SIG-M5 treated with dmso at 0.1 percent for 504 hours (cell line): ENCODE measurements around the gene SNRPD3.

Experiments used
- DNase-seq: peaks from one replicate; lab custom pipeline; 2025; ENCODE audit not compliant: unreplicated experiment; lab: John Stamatoyannopoulos, UW

Gene SNRPD3

DNA sequence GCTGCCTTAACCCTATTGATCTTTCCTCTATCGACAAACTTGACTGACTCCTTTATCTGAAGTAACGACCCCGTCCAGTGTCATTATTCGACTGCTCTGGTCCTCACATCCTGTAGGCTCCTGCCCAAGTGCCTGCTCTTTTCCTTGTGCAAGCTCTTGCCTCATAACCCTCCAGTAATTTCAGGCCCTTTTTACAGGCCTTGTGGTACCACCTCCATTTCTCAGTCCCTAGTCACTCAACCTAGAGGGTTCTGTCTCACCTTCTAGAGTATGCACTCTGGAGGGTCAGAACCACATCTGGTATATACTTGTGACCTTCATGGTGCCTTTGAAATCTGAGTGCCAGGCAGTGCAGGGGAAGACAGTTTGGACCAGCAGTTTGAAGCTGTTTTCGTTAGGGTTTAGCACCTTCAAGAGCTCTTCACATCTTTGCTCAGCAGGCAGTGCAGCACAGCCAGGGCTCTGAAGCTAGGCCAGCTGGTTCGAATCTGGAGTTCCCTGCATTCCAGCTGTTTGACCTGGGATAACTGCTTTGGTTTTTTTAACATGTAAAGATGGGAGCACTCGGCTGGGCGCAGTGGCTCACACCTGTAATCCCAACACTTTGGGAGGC lies 11.2 kb downstream of the SNRPD3 start:
- no peak for DNase-seq

DNA sequence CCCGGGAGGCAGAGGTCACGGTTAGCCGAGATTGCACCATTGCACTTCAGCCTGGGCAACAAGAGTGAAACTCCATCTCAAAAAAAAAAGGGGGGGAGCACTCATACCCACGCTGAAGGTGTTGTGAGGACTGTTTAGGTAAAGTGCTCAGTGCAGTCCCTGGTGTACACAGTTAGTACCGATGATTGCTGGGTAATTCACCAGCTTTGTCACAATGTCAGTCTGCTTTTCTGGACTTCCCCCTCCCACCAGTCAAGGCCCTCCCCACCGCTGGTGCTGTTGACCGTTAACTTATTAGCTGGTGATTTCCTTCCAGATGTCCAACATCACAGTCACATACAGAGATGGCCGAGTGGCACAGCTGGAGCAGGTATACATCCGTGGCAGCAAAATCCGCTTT lies 11.9 kb downstream of the SNRPD3 start:
- no peak for DNase-seq

DNA sequence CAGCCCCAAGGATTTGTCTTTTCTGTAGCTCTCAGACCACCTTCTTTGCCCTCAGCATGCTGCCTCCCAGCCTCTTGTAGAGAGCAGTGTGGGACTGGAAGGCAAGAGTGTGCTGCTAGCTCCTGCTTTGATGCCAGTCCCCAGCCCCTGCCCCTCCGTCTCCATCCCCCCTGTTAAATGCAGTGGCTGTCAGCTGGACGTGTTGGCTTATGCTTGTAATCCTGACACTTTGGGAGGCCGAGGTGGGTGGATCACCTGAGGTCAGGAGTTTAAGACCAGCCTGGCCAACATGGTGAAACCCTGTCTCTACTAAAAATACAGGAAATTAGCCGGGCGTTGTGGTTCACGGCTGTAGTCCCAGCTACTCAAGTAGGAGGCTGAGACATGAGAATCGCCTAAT lies 15.5 kb downstream of the SNRPD3 start:
- DNase-seq: no peak

DNA sequence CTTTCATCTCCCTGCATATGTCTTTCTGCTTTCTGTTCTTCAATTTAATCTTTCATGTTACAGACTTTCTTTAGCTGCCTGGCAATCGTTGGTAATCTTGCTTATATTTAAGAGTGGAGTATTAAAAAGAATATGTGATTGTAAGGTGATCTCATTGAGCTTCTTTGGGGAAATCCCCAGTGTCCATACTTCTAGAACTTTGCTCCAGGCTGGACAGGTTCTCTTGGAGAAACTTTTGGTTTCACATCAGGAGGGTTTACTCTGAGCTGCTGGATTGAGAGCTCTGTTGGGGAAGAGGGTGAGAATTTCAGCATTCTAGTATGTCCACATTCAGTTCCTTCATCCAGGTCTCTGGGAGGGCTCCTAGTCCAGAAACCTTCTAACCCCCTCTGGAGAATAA lies 21.0 kb downstream of the SNRPD3 start:
- DNase-seq: no peak

DNA sequence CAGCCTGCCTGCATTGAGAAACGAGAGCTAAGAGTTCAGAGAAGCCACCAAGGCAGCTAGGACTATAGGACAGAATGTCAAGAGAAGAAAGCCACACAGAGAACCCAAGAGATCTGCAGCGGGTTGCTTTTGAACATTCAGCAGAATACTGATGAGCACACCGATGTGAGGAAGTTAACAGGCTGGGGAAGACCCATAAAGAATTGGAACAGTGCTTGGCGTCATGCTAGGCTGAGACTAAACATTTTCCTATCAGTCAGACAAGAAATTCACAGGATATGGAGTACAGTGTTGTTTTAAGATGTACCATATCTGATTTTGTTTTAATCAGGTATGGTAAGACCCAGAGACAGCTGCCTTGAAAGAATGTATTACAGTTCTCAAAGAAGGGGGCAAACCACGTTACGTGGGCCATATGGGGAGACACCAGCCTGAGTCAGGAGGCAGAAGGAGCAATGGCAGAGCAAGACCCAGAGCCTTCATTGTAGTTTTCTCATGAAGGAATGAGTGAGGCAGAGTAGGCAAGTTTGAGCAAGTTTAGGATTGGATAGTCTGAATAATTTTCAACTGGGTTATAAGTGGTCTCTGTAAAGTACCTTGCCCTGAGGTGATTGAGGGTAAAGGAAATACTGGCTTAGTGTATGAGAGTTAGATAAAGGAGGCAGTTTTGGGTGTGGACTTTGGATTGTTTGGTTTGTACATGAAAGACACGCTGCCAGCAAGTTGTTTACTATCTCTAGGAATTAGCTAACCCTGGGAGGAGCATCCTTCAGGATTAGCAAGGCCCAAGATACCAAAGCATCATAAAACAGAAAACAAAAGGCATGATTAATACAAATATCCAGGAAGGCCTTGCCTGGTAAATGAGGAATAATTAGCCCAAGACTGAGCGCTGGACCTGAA lies 22.8 kb downstream of the SNRPD3 start:
- no peak for DNase-seq

DNA sequence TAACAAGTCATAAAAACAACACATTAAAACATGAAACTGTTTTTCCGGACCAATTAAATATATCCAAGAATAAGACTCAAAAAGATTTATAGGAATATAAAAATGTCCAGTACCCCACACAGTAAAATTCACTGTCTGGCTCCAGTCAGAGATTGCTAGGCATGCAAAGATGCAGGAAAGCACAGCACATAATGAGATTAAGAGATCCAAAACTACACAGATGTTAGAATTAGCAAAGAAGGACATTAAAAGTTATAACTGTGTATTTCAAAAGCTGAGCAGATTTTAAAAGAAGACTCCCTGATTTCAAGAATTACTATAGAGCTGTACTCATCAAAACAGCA lies 23.4 kb downstream of the SNRPD3 start:
- DNase-seq: no peak

DNA sequence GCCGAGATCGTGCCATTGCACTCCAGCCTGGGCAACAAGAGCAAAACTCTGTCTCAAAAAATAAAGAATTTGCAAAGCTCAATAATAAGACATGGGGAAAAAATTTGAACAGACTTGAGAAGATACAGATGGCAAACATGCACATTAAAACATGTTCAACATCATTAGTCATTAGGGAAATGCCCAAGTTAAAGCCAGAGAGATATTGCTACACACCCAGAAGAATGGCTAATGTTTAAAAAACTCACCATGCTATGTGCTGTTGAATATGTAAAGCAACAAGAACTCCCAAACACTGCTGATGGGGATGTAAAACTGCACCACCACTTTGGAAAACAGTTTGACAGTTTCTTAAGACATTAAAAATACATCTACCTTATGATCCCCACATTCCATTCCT lies 24.5 kb downstream of the SNRPD3 start:
- no peak for DNase-seq

DNA sequence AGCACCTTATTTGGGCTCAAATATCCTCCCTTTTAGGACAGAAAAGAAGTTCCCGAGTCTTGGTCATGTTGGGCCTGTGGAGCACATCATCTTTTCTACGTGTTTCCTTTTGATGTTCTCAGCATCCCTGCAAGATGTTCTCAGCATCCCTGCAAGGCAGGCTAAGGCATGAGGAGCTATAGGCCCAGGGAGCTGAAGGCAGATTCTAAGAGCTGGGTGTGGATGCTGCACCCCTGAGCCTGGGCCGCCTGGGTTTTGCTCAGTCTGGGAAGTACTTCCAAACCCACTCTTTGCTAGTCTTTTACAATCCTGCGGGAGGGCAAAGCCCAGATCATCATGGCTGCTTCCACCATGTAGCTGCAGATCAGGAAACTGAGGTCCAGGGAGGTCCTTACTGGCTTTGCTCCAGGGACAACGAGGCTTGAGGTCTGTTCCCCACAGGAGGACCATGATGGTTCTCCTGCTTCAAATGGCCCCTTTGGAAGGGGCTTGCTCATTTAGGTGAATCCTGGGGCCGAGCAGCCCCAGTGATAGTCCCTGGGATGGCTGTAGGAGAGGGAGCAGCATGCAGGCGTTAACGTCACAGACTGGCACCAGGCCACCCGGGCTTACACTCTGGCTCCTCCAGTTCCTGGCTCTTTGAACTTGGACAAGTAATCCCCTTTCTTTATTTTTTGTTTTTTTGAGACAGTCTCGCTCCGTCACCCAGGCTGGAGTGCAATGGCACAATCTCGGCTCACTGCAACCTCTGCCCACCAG lies 26.4 kb downstream of the SNRPD3 start:
- no peak for DNase-seq

DNA sequence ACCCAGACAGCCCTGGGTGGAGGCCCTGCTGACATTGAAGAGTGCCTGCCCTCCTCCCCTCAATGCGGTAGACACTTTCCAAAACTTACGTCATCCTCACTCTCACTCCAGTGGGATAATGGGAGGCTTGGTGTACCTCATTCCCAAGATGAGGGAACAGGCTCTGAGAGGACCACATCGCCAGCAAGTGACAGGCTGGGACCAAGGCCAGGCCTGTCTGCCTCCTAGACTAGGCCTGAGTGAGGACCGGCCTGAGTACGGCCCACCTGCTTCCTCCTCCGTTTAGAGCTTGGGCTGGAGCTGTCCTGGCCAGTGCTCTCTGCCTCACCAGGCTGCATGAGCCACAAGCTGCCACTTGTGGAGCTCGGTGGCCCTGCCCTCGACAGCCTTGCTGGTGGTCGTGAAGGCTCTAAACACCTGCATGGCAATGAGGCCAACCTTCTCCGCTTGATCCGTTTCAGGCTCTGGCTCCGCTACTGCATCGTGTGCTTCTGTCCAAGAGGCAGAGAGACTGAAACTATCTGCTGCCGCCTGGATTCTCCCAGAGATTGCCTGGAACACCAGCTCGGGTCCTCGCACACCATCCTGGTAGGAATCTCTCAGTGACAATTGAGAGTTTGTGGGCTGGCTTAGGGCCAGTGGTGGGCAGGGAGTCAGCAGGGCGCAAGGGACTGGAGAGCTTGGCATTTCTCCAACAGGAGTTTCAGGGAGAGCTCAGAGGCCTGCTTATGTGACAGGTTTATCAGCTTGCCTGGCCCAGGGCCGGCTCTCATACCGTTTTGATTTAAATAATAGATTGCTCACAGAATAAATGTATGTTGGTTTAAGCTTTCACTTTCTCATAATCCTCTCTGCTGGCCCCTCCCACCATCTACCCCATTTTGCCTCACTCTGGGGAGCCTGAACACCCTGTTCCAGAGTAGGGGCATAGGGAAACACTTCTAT lies 27.7 kb downstream of the SNRPD3 start:
- no peak for DNase-seq

DNA sequence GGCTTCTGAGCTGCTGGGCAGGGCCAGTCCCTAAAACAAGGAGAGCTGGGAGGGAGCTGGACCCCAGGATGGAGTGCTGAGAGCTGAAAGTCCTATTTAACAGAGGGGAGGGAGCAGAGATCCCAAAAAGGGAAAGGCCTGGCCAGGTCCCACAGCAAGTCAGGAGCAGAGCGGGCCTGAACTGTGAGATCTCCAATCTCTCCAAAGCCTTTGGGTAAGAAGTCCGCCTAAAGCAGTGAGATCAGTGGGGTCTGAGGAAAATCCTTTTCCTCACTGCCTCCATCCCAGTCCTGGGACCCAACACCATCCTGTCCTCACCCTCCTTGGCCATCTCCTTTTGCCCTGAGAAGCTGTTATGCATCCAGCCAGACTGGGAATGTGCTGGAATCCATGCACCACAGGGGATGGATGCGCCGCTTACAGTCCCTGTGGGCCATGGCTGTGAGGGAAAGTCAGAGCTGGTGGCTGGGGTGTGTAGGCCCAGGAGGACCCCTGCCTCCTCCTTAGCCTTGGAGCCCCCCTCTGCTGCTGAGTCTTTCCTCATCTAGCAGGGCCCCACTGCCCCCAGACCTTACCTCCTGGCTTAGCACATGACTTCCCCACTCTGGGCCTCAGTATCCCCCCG lies 28.5 kb downstream of the SNRPD3 start:
- DNase-seq: no peak

DNA sequence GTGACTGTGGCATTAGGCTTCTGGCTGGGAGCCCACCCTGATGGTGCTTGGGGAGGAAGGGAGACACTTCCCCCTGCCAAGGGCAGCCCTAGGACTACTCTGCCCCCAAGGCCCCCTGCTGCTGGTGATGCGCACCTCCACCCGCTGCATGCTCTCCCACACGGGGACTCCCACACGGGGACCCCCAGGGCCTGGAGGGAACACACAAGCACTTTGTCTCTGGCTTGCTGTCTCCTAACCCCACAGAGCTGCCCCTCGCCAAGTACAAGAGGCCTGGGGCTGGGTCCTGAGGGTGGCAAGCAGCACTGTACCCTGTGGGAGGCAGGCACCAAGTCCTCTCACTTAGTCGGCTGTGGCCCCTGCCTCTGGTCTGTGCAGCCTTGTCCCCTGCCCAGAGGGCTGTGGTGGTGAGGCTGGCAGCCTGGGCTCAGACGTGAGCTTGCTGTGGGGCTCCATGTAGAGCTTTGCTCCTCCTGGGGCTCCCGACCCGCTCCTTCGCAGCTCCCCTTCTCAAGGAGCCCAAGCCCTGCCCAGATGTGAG lies 29.1 kb downstream of the SNRPD3 start:
- no peak for DNase-seq

DNA sequence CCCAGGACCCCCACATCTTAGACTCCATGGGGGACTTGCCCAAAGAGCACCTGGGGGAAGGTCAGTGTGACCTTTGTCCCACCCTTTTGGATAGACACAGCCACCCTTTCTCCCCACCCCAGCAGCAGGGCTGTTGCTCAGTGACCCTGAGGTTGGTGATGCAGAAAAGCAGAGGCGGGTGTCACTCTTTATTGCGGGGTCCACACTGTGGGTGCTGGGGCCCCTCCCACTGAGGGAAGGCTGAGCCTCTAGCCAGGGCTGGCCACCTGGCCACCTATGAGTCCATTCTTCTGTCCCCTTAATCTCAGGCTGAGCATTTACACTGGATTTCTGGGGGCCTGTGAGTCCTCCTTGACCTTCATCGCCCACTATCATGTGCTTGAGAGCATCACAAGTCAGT lies 29.7 kb downstream of the SNRPD3 start:
- no peak for DNase-seq

DNA sequence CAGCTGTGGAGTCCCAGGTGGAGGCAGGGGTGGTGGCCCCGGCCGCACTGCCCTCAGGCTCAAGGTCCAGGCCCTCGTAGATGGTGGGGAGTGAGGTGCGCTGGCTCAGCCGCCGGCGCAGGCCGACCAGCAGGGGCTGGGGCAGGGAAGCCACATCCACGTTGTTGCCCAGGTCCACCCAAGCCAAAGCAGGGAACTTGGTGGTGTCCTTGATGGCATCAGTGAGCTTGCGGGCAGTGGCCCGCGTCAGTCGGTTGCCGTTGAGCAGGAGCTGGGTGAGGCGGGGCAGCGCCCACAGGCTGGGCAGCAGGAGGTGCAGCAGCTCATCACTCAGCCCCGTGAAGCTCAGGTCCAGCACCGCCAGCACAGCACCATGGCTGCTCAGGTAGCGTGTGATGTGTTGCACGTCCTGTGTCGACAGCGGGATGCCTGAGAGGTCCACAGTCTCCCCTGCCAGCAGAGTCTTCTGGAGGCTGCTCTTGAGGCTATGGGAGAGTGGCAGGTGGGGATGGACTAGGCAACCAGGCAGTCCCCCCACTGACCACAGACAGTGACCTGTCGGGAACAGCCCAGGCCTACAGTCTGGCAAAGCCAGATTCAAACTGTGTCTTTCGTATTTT lies 30.2 kb downstream of the SNRPD3 start:
- no peak for DNase-seq

DNA sequence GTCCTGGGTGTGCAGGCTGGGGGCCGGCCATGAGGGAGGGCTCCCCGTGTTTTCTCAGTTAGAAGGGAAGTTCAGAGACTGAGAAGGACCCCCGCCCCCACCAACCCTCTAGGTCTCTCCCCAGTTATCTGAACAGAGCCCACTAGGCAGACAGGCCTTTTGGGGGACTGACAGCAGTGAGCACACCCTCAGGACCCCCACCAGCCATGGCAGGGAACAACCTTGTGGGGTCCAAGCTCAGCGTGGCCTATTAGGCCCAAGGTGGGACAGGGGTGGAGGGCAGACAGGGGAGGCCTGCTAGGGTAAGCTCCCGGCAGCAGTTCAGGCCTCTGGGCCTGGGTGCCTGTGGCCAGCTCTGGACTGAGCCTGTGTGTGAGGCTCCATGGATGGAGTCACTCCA lies 31.5 kb downstream of the SNRPD3 start:
- no peak for DNase-seq

DNA sequence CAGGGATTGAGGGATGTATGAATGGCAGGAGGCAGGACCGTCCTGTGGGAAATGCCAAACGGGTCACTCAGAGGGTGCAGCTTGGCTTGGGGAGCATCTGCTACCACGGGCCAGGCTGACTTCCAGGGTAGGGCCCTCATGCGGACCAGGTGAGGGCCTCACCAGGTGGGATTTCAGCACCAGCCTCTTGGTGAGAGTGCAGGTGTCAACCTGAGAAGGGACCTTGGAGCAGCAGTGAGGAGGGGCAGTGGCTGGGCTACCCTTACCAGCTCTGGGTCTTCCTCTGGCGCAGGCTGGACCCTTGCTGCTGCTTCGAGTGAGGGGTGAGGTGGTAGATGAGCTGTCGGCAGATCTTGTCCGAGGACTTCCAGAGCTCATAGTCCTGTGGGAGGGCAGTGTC lies 32.1 kb downstream of the SNRPD3 start:
- DNase-seq: no peak

DNA sequence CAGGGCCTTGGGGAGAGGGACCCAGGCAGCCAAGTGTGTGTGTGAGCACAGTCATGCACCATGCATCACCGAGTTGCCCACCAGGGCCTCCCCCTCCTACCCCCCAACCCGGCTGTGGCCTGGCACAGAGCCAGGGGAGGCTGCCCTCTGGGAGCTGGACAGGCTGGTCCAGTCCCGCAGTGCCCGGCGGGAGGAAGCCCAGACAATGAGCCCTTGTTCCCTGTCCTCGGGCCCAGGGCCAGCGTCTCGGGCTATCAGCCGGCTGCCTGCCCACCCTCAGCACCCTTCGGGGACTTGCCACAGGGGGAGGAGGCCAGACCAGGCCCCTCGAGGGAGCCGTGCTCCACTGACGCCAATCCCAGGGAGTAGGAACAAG lies 32.6 kb downstream of the SNRPD3 start:
- no peak for DNase-seq

DNA sequence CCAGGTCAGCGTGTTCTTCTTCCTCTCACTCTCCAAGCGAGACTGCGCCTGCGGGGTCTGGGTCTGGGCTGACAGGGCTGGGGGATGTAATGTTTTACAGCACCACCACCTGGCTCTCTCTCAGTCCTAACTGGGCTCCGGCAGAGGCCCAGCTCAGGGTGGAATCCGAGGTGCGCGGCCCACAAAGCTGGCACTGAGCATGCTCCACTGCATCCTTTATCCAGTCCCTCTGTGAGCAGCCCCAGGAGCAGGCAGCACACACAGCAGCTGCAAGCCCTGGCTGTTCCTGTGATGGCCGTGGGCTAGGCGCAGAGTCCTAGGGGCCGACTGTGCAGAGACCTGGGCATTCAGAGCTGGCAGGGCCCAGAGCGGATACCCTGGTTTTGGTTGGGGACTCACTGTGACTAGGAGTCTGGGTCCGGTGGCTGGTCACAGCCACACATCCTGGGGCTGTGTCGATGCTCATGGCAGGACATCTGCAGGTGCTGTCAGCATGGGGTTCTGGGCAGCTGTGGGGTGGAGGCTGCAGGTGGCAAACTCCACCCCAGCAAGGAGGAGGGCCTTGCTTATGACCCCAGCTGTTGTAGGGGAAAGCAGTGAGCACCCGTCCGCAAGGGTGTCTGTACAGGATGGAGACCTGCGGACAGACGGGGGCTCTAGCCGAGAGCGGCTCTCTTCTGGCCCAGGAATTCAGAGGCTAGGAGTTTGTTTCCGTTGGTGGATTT lies 33.1 kb downstream of the SNRPD3 start:
- DNase-seq: no peak

DNA sequence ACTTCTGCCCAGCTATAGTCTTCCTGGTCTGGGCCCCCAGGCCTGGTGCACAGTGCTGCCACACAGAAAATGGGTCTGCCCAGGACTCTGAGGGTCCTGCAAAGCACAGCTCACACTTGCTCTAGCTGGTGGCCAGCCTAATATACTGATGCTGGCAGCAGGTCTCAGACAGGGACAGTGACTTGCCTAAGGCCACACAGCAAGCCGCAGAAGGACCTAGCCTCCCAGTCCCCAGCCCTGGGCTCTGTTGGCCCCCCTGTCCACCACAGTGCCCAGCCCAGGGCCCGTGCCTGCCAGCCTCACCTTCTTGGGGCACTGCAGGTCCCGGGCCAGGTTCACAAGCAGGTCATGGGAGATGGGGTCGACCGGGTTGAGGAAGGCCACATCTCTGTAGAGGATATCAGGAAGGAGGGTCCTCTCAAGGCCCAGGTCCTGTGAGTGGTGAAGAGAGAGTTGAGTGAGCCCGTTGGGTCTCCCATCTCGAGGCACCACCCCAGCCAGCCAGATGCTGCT lies 33.8 kb downstream of the SNRPD3 start:
- DNase-seq: no peak

DNA sequence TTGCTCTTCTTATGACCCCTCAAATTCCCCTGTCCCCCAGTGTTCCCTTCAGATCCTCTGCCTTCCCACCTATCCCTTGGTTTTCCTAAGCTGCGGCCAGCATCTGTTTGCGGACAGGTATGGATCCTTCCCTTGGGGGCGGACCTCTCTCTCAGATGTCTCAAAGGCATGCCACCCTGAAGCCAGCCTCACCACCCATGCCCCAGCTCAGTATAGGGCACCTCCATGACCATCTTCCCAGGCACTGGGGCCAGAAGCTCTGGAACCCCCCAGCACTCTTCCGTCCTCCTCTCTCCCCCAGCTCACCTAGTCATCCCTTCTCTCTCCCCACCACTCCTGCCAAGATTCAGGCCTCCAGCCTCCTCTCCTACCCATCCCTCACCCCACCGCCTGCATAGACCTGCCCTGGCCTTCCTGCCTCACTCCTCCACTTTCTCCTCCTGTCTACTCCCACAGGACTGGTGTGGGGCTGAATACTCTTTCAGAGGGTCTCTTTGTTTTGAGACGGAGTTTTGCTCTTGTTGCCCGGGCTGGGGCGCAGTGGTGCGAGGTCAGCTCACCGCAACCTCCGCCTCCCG lies 34.9 kb downstream of the SNRPD3 start:
- no peak for DNase-seq
